Measurements from ENCODE around the gene PNLIPRP1.

GRCh38 chr10:116545122-116545521 lies 45.6 kb upstream of the PNLIPRP1 start:
- TF ChIP-seq POLR2A (IDR thresholded peaks at IDR 0.05) (no peak), CTCF (IDR thresholded peaks at IDR 0.05) (no peak)
